Osteocyte (in vitro differentiated cells): ENCODE data around the gene USP33. TPM values are rescaled to one million over a fixed set of nuclear protein-coding genes. Genes with fewer than 3 reads are reported as not detected.
A peak's percentile ranks its signal among the peaks of the same experiment; 100 is the strongest.

Experiments
- DNase-seq: peaks from one replicate; pipeline ENCODE4 v3.0.0; 2021; ENCODE audit warnings: mixed read lengths; ENCODE audit not compliant: unreplicated experiment; ENCODE audit errors: extremely low spot score
- H3K27ac Mint-ChIP-seq: one replicate; pipeline ENCODE4 v1.8.0; 2021; ENCODE audit warnings: mild to moderate bottlenecking, mixed read lengths; ENCODE audit not compliant: unreplicated experiment
- H3K27me3 Mint-ChIP-seq: one replicate; pipeline ENCODE4 v1.8.0; 2021; ENCODE audit warnings: mixed read lengths; ENCODE audit not compliant: unreplicated experiment
- H3K36me3 Mint-ChIP-seq: one replicate; pipeline ENCODE4 v1.8.0; 2021; ENCODE audit warnings: mixed read lengths; ENCODE audit not compliant: unreplicated experiment
- H3K4me1 Mint-ChIP-seq: one replicate; pipeline ENCODE4 v1.8.0; 2021; ENCODE audit warnings: mixed read lengths; ENCODE audit not compliant: unreplicated experiment
- H3K4me3 Mint-ChIP-seq: one replicate; pipeline ENCODE4 v1.8.0; 2021; ENCODE audit warnings: mild to moderate bottlenecking, moderate library complexity, mixed read lengths; ENCODE audit not compliant: unreplicated experiment
- H3K9me3 Mint-ChIP-seq: one replicate; pipeline ENCODE4 v1.8.0; 2021; ENCODE audit warnings: mixed read lengths; ENCODE audit not compliant: unreplicated experiment
- CTCF ChIP-seq: fragments of 200-600 bp; sonication (generic); IDR thresholded peaks from 2 replicates; pipeline ENCODE4 v1.5.0; 2021; ENCODE audit warnings: antibody characterized with exemption, mild to moderate bottlenecking, moderate library complexity
- long read RNA-seq: library from polyadenylated mRNA; unstranded; transcript quantifications from one replicate; pipeline ENCODE4 v2.0.0, GENCODE V29; 2021
- total RNA-seq: library from RNA; stranded (reverse); gene quantifications from 2 replicates; pipeline ENCODE4 v1.2.1, GENCODE V29; 2021

USP33 gene
- 74.6 and 74.7 TPM in 2 replicates for total RNA-seq
- long read RNA-seq, full-length matches to known transcripts, result 19 of 195 reads
- long read RNA-seq, partial matches to known transcripts, result 136 of 195 reads
- long read RNA-seq, other reads (novel, unspliced or antisense), result 40 of 195 reads

- DNase-seq, result peak; percentile 90
- Mint-ChIP-seq H3K9me3 (no peaks in the 10 kb centered on the region), H3K4me3 (peak within 1 kb of the TSS; percentile 90), H3K36me3 (no peaks in the 10 kb centered on the region), H3K27me3 (no peaks in the 10 kb centered on the region), H3K27ac (peak within 1 kb of the TSS; percentile 95), H3K4me1 (peaks cover 37% of the 10 kb centered on the region)
- no peak for TF ChIP-seq CTCF
These were observed at the start of gene USP33 for GRCh38 chr1:77759071-77760028. Gene USP33 (minus strand): TSS chr1:77759852. CDS start chr1:77741697, 18,155 bp downstream.

DNA sequence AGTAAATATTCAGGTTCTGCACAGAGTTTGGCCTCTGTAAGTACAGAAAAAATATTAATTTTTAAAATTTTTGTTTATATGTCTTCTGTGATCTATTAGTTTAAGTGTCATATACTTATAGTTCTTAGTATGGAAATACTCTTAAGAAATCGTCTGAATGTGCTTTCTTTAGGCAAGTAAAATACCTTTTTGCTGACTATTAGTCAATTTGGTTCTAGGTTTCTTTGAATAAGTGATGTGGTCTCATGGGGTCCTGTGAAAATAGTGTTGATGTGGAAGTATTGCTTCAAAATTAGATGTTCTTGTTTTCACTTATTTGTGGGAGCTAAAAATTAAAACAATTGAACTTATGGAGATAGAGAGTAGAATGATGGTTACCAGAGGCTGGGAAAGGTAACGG is 43.7 kb upstream of the USP33 start:
- H3K9me3 Mint-ChIP-seq, result no peaks in the 10 kb centered on the region
- no peak for TF ChIP-seq CTCF
- no peak overlapping the region for H3K27ac Mint-ChIP-seq
- no peak overlapping the region for H3K4me3 Mint-ChIP-seq
- H3K4me1 Mint-ChIP-seq, result peaks cover 2% of the 10 kb centered on the region
- H3K36me3 Mint-ChIP-seq, result peaks cover 42% of the 10 kb centered on the region
- H3K27me3 Mint-ChIP-seq, result no peaks in the 10 kb centered on the region
- DNase-seq, result no peak

GRCh38 chr1:77802026-77802425 is 42.4 kb upstream of the USP33 start:
- no peaks in the 10 kb centered on the region for H3K27me3 Mint-ChIP-seq

DNA sequence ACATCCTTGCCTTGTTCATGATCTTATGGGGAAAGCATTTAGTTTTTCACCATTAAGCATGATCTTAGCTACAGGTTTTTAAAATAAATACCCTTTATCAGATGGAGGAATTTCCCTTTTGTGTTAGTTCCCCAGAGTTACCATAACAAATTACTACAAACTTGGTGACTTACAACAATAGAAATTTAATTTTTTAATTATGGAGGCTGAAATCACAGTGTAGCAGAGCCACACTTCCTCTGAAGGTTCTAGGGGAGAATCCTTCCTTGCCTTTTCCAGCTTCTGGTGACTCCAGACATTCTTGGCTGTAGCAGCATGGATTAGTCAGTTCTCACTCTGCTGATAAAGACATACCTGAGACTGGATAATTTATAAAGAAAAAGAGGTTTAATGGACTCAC is 38.3 kb upstream of the USP33 start:
- peaks cover 25% of the 10 kb centered on the region for H3K36me3 Mint-ChIP-seq
- no peaks in the 10 kb centered on the region for H3K9me3 Mint-ChIP-seq
- H3K27ac Mint-ChIP-seq, result no peak overlapping the region
- H3K4me1 Mint-ChIP-seq, result peaks cover 12% of the 10 kb centered on the region
- no peak for DNase-seq
- no peak overlapping the region for H3K4me3 Mint-ChIP-seq
- no peak for TF ChIP-seq CTCF
- H3K27me3 Mint-ChIP-seq, result no peaks in the 10 kb centered on the region

More at GRCh38 chr1:77802026-77802425, 42.4 kb upstream of the USP33 start:
- no peak for DNase-seq
- Mint-ChIP-seq H3K4me3 (no peak overlapping the region), H3K36me3 (peaks cover 37% of the 10 kb centered on the region), H3K4me1 (peaks cover 6% of the 10 kb centered on the region), H3K27ac (no peak overlapping the region), H3K9me3 (no peaks in the 10 kb centered on the region)
- no peak for TF ChIP-seq CTCF
